H7 (cell line): ENCODE data around the gene MAN1A2. TPM values are rescaled to one million over a fixed set of nuclear protein-coding genes. Genes with fewer than 3 reads are reported as not detected.
"Not testable (repeated sequence)": the region's sequence is repeated elsewhere in the genome, so short reads cannot be mapped to it uniquely, and the experiment has no call there.

Experiments used
- DNase-seq: peaks from one replicate; pipeline ENCODE4 v3.0.0; 2012
- H3K27me3 ChIP-seq: 2 replicates; pipeline ENCODE4 v1.6.0; 2011; ENCODE audit warnings: mild to moderate bottlenecking, low read length; ENCODE audit not compliant: control insufficient read depth, insufficient read depth
- H3K36me3 ChIP-seq: replicated peaks from 2 replicates; pipeline ENCODE4 v1.5.1; 2011; ENCODE audit warnings: low read length; ENCODE audit not compliant: control insufficient read depth, insufficient read depth
- H3K4me3 ChIP-seq: 2 replicates; pipeline ENCODE4 v1.5.1; 2011; ENCODE audit warnings: low read depth, mild to moderate bottlenecking, control low read depth, low read length, moderate library complexity; ENCODE audit not compliant: insufficient read depth
- total RNA-seq: library from RNA; depleted of rRNA; stranded (reverse); fragments of >200 nt; shearing (Covaris generic); gene quantifications from 2 replicates; pipeline ENCODE4 v1.2.3, GENCODE V29; 2014; rRNA removed

MAN1A2 gene
- total RNA-seq = 16.0 and 17.8 TPM in 2 replicates

DNA sequence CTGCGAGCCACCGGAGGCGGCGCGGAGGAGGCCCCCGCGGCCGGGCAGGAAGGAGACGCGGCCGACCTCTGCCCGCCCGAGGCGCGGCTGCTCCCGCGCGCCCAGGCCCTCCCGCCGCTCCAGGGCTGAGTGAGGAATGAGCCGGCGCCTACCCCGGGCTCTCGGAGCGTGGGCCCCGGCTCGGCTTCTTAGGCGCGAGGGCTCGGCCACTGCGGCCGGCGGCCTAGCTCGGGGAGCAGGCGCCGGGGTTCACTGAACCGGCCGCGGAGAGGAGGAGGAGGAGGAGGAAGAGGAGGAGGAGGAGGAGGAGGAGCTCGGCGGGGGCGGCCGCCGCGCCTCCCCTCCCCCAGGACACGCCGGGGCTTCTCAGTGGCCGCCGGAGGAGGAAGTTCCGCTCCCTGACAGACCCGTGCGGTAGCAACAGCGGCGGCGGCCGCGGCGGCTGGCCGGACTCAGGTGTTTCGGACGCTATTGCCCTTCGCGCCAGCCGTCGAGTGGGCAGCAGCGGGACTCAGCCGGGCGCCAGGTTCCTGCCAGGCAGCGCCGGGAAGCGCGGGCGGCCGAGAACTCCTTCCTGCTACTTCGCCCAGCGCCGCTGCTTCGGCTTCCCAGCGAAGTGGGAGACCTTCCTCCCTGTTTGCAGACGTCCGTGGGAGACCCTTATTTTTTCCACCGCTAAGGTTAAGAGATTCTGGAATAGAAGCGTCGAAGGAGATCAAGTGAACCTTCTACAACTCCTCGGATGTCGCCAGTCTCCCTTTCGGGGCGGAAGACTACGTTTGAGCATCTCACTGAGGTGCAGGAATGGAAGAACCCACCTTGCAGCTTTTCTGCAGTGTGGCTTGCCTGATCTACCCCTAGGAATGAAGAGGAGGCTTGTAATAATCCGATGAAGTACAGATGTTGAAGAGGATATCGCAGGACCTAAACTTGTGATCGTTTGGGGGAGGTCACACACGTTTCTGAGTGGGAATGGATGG lies at the start of gene MAN1A2:
Gene MAN1A2, plus strand, starts transcription at position 404 of the 980 bp plus-strand sequence. CDS start 735 bp downstream, outside the sequence.
- Histone ChIP-seq H3K36me3 (no peaks in the 10 kb centered on the region), H3K4me3 (peak within 1 kb of the TSS; percentile 82), H3K27me3 (peaks cover 6% of the 10 kb centered on the region)
- peak; percentile 85 for DNase-seq

DNA sequence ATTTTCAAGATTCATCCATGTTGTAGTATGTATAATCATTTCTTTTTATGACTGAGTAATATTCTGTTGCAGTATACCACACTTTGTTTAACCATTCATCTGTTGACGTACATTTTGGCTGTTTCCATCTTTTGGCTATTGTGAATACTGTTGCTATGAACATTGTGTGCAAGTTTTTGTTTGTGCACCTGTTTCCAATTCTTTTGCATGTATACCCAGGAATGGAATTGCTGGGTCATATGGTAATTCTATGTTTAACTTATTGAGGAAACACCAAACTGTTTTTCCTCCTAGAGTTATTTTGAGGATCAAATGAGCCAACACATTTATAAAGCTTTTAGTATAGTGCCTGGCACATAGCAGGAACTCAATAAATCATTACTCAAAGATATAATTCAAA lies 49.2 kb upstream of the MAN1A2 start:
- no peak overlapping the region for H3K4me3 ChIP-seq
- no peak for DNase-seq
- H3K27me3 ChIP-seq = no peaks in the 10 kb centered on the region; the same call in 1 of the 2 replicates
- no peaks in the 10 kb centered on the region for H3K36me3 ChIP-seq

DNA sequence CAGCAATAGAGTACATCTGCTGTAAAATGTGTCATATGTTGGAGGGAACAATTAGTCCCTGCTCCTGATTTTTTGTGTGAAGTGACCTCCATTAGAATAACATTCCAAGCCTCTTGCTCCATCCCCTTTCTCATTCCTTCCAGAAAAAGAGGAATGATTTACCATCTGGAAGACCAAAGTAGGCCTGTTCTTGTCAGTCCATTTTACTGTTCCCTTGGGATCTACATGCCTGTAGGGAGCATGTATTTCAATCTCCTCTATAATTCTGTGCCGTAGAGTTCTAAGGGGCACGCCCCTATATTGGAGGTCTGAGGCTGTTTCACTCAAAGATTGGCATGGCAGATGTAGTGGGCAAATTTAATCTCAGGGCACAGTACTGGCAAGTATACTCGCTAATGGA lies 48.8 kb upstream of the MAN1A2 start:
- Histone ChIP-seq H3K4me3 (no peak overlapping the region), H3K27me3 (no peaks in the 10 kb centered on the region; the same call in 1 of the 2 replicates), H3K36me3 (no peaks in the 10 kb centered on the region)
- DNase-seq = no peak

DNA sequence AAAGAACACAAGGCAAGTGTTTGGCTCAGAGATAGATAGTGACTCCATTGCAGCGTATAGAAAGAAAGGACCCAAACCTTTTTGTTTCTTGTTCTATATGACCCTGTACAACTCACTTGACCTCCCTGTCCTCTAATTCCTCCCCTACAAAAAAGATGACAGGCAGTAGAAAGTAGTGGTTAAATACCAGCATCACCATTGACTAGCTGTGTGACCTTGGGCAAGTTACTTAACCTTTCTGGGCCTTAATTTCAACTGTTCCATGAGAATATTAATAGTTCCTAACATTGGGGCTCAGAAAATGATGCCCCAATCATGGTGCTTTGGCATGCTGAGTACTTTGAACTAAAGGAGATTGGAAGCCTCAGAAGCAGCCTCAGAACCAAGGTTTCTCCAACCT lies 46.7 kb upstream of the MAN1A2 start:
- Histone ChIP-seq H3K27me3 (no peaks in the 10 kb centered on the region; the same call in 1 of the 2 replicates), H3K36me3 (no peaks in the 10 kb centered on the region), H3K4me3 (no peak overlapping the region)
- no peak for DNase-seq

DNA sequence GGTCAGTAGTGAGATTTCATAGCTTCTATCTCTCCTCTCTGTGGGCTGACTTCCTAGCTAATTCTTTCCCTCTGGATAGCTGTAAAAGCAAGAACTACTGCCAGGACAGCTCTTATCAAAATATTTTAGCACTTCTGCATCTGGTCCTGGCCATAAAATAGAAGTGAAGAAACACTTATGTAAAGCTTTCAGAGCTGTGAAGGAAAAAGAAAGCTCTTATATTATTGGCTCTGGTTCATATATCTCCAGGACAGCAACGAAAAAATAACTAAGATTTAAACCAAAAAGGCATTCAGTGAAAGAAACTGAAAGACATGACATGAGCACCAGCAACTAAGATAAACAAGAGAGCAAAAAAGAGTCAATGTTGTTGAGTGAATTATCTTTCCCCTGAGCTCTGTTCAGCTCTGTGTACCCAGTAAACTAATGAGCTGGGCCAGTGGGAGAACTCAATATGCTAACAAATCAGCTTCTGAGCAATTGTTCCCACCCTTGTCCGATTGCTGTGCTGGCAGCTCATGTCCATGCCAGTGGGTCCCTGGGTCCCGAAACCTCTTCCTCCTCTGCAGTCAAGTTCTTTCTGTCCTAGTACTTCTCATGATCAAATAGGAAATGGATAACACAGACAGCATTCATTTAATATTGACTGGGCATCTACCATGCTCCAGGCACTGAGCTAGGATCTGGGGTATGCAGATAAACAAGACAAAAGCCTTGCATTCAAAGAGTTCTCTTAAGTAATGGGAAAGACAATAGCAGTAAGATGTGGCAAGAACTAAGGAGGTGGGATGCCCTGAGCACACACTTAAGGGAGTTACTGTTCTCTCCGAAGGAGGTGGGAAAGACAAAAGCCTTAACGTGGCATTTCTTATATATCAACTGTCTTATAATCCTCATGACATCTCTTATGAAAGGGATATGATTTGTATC lies 45.3 kb upstream of the MAN1A2 start:
- no peak for DNase-seq
- Histone ChIP-seq H3K4me3 (no peak overlapping the region), H3K27me3 (no peaks in the 10 kb centered on the region; the same call in 1 of the 2 replicates), H3K36me3 (no peaks in the 10 kb centered on the region)

DNA sequence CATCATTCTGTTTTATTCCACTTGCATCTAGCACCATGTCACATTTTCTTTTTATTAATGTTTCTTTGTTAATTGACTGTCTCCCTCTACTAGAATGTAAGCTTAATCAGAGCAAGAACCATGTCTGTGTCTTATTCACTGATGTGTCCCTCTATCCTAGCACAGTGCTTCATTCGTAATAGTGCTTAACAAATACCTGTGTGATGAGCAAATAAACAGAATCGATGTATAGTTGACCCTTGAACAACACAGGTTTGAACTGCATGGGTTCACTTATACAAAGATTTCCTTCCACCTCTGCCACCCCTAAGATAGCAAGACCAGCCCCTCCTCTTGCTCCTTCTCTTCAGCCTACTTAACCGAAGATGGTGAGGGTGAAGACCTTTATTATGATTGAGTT lies 42.9 kb upstream of the MAN1A2 start:
- no peak overlapping the region for H3K4me3 ChIP-seq
- H3K27me3 ChIP-seq = no peaks in the 10 kb centered on the region; the same call in 1 of the 2 replicates
- DNase-seq = no peak
- H3K36me3 ChIP-seq = no peaks in the 10 kb centered on the region

DNA sequence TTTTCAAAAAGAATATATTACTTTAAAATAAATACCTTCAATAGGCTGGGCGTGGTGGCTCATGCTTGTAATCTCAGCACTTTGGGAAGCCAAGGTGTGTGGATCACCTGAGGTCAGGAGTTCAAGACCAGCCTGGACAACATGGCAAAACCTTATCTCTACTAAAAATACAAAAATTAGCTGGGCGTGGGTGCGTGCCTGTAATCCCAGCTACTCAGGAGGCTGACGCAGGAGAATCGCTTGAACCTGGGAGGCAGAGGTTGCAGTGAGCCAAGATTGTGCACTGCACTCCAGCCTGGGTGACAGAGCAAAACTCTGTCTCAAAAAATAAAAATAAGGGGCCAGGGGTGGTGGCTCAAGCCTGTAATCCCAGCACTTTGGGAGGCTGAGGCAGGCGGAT lies 41.2 kb upstream of the MAN1A2 start:
- not testable (repeated sequence) for H3K36me3 ChIP-seq, DNase-seq, H3K27me3 ChIP-seq

DNA sequence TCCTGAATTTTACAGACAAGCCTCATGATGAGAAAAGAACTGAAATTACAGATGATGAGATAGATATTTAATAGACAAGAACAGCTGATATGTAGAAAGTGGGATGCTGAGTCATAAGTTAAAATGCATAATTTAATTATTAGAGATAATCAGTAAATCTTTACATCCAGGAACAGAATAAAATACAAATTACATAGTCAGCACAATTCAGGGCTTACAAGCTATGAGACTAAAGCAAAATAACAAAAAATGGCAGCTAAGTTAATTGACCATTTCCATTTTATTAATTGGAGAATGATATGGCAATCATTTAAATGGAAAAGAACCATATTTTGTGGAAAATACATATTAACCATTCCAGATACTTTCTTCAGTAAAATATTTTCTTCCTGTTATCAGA lies 40.2 kb upstream of the MAN1A2 start:
- DNase-seq = no peak
- Histone ChIP-seq H3K4me3 (no peak overlapping the region), H3K27me3 (no peaks in the 10 kb centered on the region), H3K36me3 (no peaks in the 10 kb centered on the region)

More for the DNA sequence above, 41.2 kb upstream of the MAN1A2 start:
- H3K4me3 ChIP-seq = not testable (repeated sequence)

DNA sequence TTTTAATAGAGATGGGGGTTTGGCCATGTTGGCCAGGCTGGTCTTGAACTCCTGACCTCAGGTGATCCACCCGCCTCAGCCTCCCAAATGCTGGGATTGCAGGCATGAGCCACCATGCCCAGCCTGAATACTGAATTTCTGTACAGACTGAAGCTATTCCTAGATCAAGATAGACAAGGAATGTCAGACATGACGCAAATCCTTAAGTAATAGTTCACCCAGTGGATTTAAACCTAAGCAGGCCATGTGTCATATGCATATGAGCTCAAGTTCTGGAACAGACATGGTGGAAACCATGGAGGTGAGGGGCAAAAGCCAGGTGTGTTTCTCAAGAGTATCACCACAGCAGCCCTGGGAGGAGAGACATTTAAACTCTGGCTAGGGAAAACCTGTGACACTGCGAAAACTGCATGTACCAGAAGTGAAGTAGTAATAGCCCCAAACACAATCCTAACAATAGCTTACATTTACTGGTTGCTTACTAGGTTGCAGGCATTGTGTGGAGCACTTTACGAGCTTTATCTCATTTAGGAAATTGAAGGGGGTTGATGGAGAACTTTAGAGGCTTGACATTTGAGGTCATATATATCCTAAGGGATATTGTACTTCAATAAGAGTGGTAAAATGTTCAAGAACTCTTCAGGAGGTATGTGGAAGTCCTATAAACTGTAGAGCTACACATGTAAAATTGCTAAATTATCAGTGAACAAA lies 31.7 kb upstream of the MAN1A2 start:
- Histone ChIP-seq H3K4me3 (no peak overlapping the region), H3K36me3 (no peaks in the 10 kb centered on the region), H3K27me3 (no peaks in the 10 kb centered on the region)
- DNase-seq = no peak

DNA sequence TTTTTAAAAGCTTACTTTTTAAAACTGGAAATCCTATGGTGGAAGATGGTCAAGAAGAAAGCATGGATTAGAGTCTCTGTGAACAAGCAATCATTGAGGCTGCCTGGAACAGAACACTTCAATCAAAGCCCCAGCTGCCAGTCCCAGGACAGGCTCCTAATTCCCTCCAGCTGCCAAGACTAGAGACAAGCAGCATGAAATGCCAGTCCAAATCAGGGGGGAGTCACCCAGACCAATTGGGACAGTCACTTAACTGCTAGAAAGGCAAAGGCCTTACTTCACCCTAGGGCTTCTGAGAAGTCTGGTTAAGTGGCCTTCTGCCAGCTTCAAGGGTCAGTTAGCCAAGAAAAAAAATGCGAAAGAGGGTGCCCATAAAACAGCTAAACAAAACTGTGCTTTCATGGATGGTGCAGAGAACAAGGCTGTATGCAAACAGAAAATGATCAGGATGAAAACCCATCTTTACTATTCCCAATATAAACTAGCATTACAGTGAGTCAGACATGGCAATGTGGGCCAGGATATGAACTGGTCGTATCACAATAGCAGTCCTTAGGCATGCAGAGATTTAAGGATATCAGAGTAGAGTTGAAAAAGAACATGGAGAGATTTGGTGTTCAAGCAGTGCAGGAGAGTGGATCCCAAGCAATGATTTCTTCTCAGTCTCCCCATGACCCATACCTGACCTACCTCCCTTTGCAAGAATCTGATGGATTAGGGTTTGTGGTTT lies 31.0 kb upstream of the MAN1A2 start:
- no peak for DNase-seq
- H3K27me3 ChIP-seq = no peaks in the 10 kb centered on the region
- H3K4me3 ChIP-seq = no peak overlapping the region
- H3K36me3 ChIP-seq = no peaks in the 10 kb centered on the region

DNA sequence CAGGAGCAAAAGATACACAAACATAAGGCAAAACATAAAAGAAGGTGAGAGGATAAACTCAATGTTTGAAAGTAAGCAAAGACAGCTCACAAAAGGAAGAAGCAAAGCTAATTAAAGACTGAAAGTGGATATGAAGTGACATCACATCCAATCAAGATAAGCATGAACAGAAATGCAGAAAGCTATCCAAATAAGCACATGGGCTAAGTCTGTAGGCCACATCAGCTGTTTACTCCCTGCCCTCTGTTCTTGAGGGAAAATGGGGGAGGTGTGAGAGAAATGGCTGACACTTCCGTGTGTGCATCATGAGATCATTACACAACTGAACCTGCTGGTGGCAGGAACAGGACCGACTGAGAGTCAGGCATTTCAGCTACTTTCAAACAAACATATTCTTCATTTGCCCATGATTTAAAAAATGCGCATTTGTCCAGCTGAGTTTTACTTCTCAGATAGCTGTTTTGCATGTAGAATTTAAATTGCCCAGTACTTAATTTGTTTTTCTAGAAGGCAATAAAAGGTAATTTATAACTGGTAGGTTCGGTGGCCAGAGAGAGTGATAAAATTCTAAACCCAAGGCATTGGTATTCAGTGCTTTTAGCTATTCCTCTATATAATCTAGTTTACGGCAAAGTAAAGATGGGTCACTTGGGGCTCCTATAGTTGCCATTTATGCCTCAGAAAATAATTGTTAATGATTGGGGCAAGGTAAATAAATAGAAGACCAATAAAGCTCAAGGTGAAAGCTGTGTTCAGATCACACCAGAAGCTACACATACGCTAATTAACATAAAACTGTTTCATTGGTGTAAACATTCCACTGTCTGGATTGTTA lies 27.2 kb upstream of the MAN1A2 start:
- DNase-seq = no peak
- Histone ChIP-seq H3K4me3 (no peak overlapping the region), H3K36me3 (no peaks in the 10 kb centered on the region)

DNA sequence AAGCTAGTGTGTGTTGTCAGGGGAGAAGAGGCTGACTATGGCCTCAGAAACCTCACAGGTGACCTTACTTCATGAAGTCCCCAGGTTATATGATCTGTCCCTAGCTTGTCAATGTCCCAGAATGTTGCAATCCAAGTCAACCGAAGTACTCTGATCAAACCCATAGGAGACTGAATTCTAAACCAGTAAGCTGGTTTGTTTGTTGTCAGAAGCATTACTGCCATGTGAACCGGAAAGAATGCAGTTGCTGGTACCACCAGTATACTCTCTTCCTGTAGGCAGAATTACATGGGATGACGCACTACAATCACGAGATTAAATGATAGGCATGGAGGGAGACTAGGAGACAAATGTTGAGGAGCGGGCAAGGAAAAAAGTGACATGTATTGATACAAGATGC lies 26.1 kb upstream of the MAN1A2 start:
- DNase-seq = no peak
- Histone ChIP-seq H3K27me3 (no peaks in the 10 kb centered on the region), H3K4me3 (no peak overlapping the region), H3K36me3 (no peaks in the 10 kb centered on the region)

More for the DNA sequence above, 27.2 kb upstream of the MAN1A2 start:
- H3K27me3 ChIP-seq = no peaks in the 10 kb centered on the region

DNA sequence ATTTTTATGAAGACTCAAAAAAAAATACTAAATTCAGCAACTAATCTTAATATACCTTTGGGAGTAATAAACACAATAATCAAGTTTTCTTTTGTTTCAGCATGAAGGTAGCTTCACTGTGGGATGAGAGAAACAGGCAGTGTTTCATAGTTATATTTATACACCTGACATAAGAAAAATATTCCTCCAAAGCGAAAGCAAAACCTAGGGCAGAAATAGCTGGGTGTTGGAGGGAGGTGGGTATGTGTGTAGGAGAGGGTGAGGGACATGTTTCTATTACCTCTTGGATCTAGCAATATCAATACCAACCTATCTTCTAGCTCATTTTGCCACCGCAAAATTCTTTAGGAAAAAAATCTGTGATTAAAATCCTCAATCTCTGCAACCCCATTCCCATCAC lies 24.9 kb upstream of the MAN1A2 start:
- Histone ChIP-seq H3K36me3 (no peaks in the 10 kb centered on the region), H3K4me3 (no peak overlapping the region), H3K27me3 (no peaks in the 10 kb centered on the region)
- DNase-seq = no peak
